ENCODE results near the gene CNPY3.
"Not testable (repeated sequence)": the region's sequence is repeated elsewhere in the genome, so short reads cannot be mapped to it uniquely, and the experiment has no call there.

CNPY3 gene

GRCh38 chr6:42915732-42916131 lies 13.5 kb upstream of the CNPY3 start, which contains the start of gene PTCRA:
Gene PTCRA (plus strand): TSS chr6:42916053. CDS start chr6:42916070, 17 bp downstream.
- no peak for DNase-seq (ENCODE audit: low read depth in 2 of 2)

DNA sequence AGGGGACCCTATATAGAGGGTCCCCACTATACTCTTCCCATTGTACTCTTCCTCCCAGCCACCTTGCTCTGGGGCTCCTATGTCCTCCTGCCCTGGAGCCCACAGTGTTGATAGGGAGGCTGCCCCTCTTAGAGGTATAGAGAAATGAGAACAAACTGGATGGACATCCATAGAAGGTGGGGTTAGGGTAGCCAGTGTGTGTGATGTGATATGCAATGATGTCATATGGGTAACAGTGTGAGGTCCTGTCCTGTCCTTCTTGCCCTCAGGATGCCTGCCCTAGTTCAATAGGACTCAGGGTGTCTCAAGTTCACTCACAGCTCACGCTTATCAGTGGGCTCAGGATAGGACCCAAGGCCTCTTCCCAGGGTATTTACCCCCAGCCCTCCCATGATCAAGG lies 13.0 kb upstream of the CNPY3 start:
- DNase-seq (ENCODE audit: low read depth in 2 of 2) = no peak

DNA sequence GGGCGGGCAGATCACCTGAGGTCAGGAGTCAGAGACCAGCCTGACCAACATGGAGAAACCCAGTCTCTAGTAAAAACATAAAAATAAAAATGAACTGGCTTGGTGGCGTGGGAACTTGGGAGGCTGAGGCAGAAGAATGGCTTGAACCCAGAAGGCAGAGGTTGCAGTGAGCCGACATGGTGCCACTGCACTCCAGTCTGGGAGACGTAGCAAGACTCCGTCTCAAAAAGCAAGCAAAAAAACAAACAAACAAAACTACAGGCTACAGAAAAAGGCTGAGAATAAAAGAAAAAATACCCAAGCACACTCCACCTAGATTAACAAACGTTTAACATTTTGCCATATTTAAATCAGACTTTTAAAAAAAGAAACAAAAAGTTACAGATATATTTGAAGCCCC lies 7.5 kb upstream of the CNPY3 start:
- DNase-seq (ENCODE audit: low read depth in 2 of 2) = no peak

- DNase-seq (ENCODE audit: low read depth in 2 of 2) = no peak
These were observed 5.6 kb upstream of the CNPY3 start for GRCh38 chr6:42923666-42924065.

DNA sequence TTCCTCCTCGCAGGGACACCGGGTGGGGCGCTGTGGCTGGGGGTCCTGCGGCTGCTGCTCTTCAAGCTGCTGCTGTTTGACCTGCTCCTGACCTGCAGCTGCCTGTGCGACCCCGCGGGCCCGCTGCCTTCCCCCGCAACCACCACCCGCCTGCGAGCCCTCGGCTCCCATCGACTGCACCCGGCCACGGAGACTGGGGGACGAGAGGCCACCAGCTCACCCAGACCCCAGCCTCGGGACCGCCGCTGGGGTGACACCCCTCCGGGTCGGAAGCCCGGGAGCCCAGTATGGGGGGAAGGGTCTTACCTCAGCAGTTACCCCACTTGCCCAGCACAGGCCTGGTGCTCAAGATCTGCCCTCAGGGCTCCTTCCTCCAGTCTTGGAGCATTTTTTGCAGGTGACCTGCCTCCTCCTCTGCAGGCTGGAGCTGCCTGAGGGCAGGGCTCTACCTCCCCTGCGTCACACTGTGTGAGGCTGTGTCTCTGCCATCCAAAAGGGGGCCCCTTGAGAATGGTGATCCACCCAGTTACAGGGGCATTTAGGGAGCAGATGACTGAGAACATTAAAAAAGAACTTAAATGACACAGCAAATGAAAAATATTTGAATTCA lies 3.9 kb upstream of the CNPY3 start:
- DNase-seq (ENCODE audit: low read depth in 2 of 2) = no peak

DNA sequence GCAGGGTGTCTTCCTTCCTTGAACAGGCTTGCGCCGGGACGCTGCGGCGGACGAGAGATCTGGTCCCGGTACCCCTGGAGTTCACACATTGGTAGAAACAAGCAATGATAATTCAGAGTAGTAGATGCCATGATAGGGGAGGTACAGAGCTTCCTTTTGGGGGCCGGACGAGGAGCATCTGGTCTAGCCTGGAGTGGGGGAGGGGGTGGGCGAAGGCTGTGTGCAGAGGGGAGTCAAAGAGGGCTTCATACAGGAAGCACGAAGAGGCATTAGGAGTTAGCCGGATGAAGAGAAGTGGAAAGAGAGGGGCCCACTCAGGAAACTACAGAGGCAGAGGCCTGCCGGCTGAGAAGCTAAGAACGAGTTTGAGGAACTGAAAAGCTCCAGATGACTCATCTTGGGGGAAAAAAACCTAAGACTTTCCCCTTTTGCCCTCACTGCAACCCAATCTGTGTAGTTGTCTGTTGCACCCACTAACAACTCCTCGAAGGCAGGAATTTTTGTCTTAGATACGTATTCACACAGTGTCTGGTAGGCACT lies 611 bp downstream of the CNPY3 start:
- DNase-seq (ENCODE audit: low read depth in 2 of 2) = peak in 1 of 2 donors; percentile 33

- no peak for DNase-seq (ENCODE audit: low read depth in 2 of 2)
These were observed 3.1 kb downstream of the CNPY3 start for GRCh38 chr6:42932412-42932811.

GRCh38 chr6:42933205-42933604 lies 3.9 kb downstream of the CNPY3 start:
- no peak for DNase-seq (ENCODE audit: low read depth in 2 of 2)

- DNase-seq (ENCODE audit: low read depth in 2 of 2) = no peak
These were observed 6.0 kb downstream of the CNPY3 start for GRCh38 chr6:42935322-42935721.

DNA sequence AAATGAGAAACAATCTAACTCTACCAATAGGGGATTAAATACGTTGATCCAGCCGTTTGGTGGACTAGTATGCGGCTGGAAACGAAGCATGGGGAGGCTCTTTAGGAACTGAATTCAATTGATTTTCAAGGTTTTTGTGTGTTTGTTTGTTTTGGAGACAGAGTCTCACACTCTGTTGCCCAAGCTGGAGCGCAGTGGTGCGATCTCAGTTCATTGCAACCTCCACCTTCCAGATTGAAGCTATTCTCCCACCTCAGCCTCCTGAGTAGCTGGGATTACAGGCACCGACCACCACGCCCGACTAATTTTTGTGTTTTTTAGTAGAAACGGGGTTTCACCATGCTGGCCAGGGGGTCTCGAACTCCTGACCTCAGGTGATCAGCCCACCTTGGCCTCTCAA lies 7.1 kb downstream of the CNPY3 start:
- no peak for DNase-seq (ENCODE audit: low read depth in 2 of 2)

- DNase-seq (ENCODE audit: low read depth in 2 of 2) = no peak
These were observed 8.5 kb downstream of the CNPY3 start for GRCh38 chr6:42937548-42938427.

- no peak for DNase-seq (ENCODE audit: low read depth in 2 of 2)
These were observed 9.1 kb downstream of the CNPY3 start for GRCh38 chr6:42938428-42938796.

DNA sequence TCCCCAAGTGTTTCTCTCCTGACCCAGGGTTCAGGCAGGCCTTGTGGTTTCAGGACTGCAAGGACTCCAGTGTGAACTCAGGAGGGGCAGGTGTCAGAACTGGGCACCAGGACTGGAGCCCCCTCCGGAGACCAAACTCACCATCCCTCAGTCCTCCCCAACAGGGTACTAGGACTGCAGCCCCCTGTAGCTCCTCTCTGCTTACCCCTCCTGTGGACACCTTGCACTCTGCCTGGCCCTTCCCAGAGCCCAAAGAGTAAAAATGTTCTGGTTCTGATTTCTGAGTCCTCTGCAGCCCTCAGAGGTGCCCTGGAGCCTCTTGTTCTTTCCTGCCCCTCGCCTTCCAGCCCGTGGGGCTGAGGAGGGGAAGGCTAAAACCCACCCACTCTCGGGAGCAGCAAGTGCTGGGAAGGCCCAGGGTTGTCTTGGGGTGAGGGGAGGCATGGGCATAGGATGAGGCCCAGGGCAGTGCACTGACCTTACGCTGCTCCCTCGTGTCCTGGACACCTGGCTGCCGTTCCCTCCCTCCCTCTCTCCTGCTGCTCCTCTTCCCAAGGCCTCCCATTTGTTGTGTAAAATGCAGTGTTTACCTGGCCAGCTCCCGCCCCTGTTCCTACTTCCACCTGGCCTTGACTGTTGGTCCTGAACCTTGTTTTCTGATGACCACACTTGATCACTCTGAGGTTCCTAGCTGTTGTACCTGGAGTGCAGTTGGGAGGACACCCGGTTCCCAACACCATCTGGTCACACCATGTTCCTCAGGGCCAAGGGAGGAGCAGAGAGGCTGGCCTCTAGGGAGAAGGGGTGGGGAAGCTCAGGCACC lies 9.9 kb downstream of the CNPY3 start:
- no peak for DNase-seq (ENCODE audit: low read depth in 2 of 2)

- no peak for DNase-seq (ENCODE audit: low read depth in 2 of 2)
These were observed 10.5 kb downstream of the CNPY3 start for GRCh38 chr6:42939810-42940167.

- no peak for DNase-seq (ENCODE audit: low read depth in 2 of 2)
These were observed 11.3 kb downstream of the CNPY3 start for GRCh38 chr6:42940493-42941045.

- not testable (repeated sequence) for DNase-seq (ENCODE audit: low read depth in 2 of 2)
These were observed 12.1 kb downstream of the CNPY3 start for GRCh38 chr6:42941356-42941755.

DNA sequence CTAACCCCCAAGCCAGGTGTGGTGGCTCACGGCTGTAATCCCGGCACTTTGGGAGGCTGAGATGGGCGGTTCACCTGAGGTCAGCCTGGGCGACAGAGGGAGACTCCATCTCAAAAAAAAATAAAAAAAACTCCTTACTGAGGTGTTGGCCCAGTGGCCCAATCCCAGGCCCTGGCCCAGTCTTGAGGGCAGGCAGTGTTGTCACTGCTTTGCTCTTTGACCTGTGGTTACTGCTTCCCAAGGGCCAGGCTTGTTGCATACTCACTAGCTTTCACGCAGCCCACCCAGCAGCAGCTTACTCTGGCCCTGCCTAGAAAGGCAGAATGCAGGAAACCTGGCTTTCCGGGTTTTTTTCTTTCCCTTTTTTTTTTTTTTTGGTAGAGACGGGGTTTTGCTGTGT lies 13.2 kb downstream of the CNPY3 start:
- DNase-seq (ENCODE audit: low read depth in 2 of 2) = no peak

GRCh38 chr6:42947950-42948349 lies 18.7 kb downstream of the CNPY3 start:
- DNase-seq (ENCODE audit: low read depth in 2 of 2) = no peak

DNA sequence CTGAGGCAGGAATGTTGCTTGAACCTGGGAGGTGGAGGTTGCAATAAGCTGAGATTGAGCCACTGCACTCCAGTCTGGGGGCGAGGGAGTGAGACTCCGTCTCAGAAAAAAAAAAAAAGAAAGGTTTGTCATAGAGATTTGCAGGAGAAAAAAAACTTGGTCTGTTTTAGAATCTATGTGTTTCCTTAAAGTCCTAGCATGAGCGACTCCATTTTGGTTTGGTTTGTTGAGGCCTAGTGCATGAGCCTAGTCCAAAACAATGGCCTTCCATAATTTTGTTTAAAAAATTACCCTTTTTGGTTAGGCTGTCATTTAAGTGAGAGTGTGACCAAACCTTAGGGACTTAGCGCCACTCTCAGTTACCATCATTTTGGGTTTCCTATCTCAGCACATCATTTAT lies 23.1 kb downstream of the CNPY3 start:
- no peak for DNase-seq (ENCODE audit: low read depth in 2 of 2)

DNA sequence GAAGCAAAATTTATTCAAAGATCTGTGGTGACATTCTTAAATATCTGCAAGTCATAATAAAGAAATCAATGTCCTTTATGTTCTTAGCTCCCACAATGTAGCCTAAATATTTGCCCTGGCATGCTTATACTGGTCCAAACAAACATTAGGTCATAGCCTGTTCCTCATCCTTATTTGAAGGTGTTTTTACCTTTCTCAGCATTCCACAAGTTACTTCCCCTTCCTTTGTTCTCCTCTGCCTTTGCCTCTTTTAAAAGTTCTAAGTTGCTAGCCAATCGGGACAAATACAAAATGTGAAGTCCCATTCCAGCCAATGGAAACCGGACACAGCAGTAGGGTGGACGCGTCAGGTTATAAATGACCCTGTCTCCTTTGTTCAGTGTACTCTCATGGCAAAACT lies 25.1 kb downstream of the CNPY3 start:
- DNase-seq (ENCODE audit: low read depth in 2 of 2) = not testable (repeated sequence)

- DNase-seq (ENCODE audit: low read depth in 2 of 2) = no peak
These were observed 28.8 kb downstream of the CNPY3 start for GRCh38 chr6:42958125-42958524.

GRCh38 chr6:42959917-42960242 lies 30.6 kb downstream of the CNPY3 start:
- no peak for DNase-seq (ENCODE audit: low read depth in 2 of 2)
